Jurkat, Clone E6-1 (cell line): ENCODE data around the gene ERVW-1.
A peak's percentile ranks its signal among the peaks of the same experiment; 100 is the strongest.

Experiments used
- DNase-seq: peaks from one replicate; pipeline ENCODE4 v3.0.0-alpha.2; 2011; ENCODE audit warnings: low read depth, low spot score
- H3K4me3 ChIP-seq: 2 replicates; pipeline ENCODE4 v1.5.1; 2011; ENCODE audit warnings: mild to moderate bottlenecking, low read length, control low read depth, moderate library complexity

ERVW-1 gene

GRCh38 chr7:92436612-92437445 lies 40.9 kb downstream of the ERVW-1 start:
- no peak overlapping the region for H3K4me3 ChIP-seq

DNA sequence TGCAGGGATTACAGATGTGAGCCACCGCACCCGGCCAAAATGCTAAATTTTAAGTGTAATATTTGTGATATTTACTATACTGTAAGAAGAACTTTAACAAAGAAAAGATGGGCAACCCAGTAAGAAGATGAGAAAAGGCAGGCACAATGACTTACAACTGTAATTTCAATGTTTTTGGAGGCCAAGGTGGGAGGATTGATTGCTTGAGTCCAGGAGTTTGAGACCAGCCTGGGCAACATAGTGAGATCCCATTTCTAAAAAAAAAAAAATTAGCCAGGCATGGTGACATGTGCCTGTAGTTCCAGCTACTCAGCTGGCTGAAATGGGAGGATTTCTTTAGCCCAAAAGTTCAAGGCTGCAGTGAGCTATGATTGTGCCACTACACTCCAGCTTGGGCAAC lies 42.2 kb downstream of the ERVW-1 start:
- H3K4me3 ChIP-seq = no peak overlapping the region
- no peak for DNase-seq

More at GRCh38 chr7:92436612-92437445, 40.9 kb downstream of the ERVW-1 start:
- peak; percentile 26 for DNase-seq

DNA sequence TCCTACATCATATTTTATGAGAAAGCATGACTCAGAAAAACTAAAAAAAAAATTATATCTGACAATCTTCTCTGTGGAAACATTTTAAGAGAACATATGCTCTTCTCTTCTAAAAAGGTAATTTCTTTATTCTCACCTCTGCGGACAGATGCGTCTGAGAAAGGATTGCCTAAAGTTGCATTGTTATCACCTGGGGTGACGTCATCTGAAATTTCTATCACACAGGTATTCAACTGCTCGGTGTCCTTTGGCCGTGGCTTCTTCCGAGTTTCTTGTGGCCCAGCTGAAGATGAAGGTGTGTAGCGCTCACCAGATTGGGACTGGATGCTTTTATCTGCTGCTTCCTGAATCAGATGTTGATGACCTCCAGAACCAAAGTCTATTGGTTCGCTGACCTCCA lies 44.7 kb downstream of the ERVW-1 start:
- H3K4me3 ChIP-seq = no peak overlapping the region
- DNase-seq = no peak

DNA sequence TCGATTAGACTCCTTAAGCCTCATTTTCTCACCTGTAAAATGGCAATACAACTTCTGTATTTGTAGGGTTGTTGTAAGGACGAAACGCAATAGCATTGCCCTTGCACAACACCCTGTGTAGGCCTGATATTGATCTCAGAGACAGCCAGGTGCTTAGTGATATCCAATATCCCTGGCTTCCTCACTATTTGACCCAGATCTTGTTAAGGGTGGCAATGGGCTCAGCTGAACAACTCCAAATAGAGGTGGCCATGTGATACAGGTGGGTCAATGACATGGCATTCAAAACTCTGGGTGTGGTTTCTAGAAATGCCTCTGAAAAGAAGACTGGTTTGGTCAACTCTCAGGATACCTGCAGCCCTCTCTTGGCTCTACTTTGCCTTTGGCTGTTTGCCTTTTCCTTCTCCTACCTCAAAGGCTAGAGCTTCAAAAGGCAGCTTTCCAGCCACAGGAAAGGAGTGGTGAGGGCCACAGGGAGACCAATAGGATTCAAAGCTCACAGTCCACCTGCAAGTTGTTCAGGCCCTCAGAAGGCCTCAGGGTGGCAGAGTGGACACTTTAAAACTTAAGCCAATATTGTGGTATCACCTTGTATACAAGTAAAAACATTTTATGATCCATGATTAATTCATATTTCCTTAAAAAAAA lies 45.3 kb downstream of the ERVW-1 start:
- no peak overlapping the region for H3K4me3 ChIP-seq
- no peak for DNase-seq

- H3K4me3 ChIP-seq = no peak overlapping the region
- no peak for DNase-seq
Observed at GRCh38 chr7:92427193-92427592, 50.6 kb downstream of the ERVW-1 start.

DNA sequence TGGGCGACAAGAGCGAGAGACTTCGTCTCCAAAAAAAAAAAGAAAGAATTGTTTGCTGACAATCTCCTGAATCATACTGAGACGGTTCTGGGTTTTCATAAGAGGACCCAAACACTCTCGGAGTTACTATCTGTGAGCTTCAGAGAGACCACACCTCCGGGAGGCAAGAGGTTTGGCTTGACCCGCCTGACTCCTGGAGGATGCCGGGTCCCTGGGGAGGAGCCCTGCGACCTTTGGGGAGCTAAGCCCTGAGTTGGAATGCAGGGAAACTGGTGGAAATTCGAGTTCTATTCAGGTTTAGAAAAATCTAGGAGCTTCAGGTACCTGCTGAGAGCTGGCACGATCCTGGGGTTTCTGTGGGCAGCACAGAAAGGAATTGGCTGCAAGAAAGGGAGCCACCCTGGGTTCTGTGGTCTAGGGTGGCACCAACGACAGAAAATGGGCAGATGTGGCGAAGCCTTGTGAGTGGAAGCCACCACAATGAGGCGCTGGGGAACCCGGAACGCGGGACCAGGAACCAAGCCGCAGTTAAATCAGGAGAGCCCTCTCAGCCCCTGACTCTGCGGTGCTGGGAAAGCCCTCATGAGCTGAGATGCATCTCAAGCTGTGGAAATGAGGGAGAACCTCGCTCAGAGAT lies 52.3 kb downstream of the ERVW-1 start:
- peak; percentile 46 for DNase-seq
- H3K4me3 ChIP-seq = peak overlapping the region; percentile 27

- no peak for DNase-seq
- no peak overlapping the region for H3K4me3 ChIP-seq
Observed at GRCh38 chr7:92423710-92424131, 54.0 kb downstream of the ERVW-1 start.

DNA sequence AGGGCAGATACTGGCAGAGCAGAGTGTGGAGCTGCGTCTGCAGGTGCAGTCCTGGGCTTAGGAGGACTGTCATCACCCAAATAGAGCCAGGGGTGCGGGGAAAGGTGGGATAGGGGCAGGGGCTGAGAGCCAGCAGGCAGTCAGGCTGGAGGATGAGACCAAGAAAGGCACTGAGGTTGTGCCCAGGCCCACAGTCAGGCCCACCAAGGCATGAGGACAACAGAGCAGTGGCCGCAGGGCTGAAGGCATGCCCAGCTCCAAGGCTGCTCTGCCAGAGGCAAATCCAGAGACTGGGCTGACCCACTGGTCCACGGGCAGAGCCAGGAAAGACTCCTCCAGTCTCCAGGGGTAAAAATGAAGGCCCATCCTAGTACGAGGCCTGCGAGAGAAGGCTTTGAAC lies 54.8 kb downstream of the ERVW-1 start:
- no peak overlapping the region for H3K4me3 ChIP-seq
- no peak for DNase-seq

DNA sequence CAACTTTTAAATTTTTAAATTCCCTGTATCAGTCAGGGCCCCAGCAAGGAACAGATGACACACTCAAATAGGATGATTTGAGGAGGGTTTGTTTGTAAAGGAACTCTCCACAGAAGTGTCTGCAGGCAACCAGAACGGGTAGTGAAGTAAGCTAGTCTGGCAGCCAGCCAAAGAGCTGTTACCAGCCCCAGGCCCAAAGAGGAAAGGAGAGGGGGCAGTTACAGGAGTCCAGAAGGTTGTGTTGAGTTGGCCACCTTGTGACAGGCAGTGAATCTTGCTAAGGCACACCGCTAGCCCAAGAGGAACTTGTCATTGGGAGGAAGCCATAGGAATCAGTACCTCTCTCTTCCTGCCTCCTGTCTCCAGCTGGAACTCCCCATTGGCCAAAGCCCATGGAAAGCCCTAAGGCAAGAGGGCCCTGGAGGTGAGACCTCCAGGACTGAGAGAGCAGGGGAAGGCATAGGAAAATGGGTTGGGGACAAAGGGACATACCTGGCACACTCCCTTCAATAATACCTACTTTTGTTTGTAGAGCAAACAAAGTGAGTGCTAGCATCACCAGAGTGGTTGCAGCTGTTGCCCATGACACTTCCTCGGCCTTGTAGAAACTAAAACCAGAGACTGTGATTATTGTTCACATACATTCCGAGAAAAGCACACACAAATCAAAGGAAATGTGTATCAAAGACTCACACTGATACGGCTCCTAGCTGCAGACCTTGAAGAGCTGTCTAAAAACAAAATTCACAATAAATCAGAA lies 55.9 kb downstream of the ERVW-1 start:
- H3K4me3 ChIP-seq = no peak overlapping the region
- no peak for DNase-seq
